ENCODE measurements around the gene FST.

DNA sequence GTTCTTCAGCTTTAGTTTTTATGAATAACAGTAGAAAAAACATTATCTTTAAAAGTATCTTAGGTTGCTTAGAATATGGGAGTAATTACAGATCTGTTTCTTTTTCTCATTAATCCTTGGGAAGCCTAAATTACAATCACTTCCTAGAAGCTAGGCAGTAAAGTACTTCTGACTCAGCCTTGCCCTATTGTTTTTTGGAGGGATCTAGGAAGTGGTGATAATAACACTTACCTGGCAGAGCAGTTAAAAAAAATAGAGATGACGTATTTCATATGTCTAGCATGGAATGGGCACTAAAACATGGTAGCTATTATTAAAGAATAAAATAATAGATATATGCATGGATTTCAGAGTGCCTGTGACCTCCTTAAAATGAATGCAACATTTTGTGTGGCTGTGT, 8.2 kb upstream of the FST start:
- TF ChIP-seq, protein P1, sequence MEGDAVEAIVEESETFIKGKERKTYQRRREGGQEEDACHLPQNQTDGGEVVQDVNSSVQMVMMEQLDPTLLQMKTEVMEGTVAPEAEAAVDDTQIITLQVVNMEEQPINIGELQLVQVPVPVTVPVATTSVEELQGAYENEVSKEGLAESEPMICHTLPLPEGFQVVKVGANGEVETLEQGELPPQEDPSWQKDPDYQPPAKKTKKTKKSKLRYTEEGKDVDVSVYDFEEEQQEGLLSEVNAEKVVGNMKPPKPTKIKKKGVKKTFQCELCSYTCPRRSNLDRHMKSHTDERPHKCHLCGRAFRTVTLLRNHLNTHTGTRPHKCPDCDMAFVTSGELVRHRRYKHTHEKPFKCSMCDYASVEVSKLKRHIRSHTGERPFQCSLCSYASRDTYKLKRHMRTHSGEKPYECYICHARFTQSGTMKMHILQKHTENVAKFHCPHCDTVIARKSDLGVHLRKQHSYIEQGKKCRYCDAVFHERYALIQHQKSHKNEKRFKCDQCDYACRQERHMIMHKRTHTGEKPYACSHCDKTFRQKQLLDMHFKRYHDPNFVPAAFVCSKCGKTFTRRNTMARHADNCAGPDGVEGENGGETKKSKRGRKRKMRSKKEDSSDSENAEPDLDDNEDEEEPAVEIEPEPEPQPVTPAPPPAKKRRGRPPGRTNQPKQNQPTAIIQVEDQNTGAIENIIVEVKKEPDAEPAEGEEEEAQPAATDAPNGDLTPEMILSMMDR (IDR thresholded peaks at IDR 0.05; ENCODE audit: low read length): no peak
- TF ChIP-seq EZH2 (optimal IDR thresholded peaks at IDR 0.05; ENCODE audit: low read depth, low read length) (no peak), EZH2phosphoT487 (IDR thresholded peaks at IDR 0.05; ENCODE audit: low read length) (no peak)
